GM21447 (cell line): Measurements from ENCODE around the gene MBP.

ENCODE experiments used
- ATAC-seq: cut with Tn5 transposase; IDR thresholded peaks from one replicate; pipeline ENCODE4 v1.9.1; 2021; ENCODE audit not compliant: unreplicated experiment

MBP gene

DNA sequence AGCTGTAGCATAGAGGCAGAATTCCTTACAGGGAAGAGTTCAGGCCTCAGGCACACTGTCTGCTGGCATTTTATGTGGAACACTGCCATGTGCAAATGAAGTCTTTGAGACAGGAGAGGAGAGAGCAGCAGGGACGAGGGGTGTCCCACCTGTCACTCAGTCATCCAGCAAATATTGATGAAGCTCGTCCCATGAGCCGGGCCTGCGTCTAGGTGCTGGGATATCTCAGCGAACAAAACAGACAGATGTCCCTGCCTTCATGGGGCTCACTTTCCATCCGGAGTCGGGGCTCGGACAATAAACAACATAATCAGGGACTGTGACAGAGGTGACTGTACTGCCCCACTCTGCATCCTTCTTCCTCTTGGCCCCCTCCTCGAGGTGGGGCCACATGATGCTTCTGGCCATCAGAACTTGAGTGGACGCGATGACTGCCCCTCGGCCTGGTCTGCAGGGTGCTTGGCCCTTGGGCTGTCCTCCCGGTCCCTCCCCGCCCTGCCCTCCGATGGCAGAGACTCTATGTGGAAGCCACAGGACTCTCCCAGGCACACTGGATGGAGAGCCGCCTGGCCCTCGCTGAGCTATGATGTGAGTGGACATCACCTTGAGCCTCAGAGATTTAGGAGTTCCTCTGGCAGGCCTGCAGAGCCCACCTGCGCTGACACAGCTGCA, 78.8 kb downstream of the MBP start:
- no peak for ATAC-seq

GRCh38 chr18:77052983-77053309, 79.6 kb downstream of the MBP start:
- ATAC-seq: no peak

GRCh38 chr18:77052297-77052982, 80.1 kb downstream of the MBP start:
- ATAC-seq: no peak

DNA sequence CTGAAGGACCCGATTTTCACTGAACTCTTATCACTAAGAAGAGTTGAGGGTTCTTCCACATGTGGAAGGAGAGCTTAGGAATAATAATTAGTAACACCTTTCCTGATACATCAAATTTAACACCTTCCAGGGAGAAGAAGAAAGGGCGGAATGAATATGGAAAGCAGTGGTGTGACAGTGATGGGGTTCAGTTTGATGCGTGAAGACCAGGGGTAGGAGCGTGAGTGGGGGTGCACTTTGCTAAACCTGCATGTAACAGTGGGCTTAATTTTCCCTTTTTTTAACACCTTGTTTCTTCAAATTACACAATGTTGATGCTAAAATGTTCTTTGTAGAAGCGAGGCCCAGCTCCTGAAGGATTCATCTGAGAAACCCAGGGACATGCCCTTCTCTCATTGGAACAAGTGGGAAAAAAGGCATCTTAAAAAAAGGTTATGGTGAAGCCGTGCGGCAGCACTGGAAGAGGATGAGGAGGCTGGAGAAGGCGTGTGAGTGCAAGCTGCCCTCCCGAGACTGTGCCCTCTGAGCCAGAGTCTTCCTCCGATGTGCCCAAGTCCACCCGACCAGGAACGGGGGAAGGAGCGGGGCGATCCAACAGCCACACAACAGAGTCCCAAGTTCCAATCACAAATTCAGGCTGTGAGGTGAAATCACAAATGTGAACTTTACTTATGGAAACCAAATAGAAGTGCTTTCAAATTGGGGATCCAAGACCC, 80.8 kb downstream of the MBP start:
- no peak for ATAC-seq

- ATAC-seq: no peak
Measured at GRCh38 chr18:77049938-77050337, 82.6 kb downstream of the MBP start.

DNA sequence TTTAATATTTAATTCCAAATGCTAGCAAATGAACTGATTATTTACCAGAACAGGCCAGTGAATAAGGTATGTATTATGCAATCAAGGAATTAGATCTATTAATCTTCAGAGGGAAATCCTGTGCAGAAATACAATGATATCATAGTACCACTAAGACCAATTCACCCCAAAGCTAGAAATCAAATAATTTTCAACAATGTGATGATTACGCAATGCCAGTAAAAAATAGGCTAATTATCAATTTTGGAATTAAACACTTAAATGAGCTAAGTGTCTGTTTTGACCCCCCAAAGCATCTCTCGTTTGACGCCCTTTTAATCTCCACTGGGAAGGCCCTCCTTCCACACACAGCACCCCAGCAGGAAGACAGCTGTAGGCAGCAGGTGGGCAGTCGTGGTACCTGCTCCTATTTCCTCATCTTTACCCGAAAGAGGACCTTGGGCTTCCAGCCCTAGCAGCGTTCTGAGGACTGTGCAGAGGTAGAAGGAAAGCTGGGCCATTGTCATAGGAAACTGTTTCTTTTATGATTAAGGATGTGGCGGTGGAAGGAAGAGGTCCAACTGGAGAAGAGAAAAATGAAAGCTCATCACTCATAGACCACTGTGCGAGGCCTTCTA, 84.7 kb downstream of the MBP start:
- ATAC-seq: no peak

- no peak for ATAC-seq
Measured at GRCh38 chr18:77046994-77047393, 85.6 kb downstream of the MBP start.

DNA sequence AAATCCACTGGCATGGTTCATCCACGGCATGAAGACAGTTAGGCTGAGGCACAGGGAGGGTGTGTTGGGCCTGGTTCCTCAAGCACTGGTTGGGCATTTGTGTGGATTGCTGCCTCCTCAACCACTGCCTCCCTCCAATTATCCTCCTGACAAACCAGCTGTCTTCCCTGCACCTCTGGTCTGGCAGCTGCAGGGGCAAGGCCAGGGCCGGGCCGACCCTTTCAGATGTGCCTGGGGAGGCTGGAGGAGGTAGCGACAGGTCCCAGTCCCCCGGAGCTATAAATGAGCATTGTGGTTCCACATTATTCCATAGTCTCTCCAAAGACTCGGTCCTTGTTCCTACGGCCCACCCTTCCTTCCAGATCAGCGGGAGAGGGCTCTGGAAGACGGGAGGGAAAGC, 86.2 kb downstream of the MBP start:
- no peak for ATAC-seq

DNA sequence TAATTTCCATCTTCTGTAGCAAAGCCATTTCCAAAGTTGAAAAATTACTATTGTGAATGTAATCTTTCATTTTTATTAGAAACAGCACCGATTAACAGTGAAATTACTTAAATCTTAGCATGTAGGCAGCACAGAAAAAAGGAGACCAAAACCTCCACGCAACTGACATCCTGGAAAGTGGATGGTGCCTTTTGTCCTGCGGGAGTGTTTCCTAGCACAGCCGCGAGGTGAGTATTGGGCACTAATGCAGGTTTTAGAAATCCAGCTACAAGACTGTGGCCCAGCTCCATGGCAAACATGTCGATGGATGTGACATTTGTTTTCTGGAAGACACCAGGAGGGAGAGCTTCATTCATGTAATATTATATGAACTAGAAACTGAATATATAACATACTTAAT, 86.9 kb downstream of the MBP start:
- ATAC-seq: no peak

DNA sequence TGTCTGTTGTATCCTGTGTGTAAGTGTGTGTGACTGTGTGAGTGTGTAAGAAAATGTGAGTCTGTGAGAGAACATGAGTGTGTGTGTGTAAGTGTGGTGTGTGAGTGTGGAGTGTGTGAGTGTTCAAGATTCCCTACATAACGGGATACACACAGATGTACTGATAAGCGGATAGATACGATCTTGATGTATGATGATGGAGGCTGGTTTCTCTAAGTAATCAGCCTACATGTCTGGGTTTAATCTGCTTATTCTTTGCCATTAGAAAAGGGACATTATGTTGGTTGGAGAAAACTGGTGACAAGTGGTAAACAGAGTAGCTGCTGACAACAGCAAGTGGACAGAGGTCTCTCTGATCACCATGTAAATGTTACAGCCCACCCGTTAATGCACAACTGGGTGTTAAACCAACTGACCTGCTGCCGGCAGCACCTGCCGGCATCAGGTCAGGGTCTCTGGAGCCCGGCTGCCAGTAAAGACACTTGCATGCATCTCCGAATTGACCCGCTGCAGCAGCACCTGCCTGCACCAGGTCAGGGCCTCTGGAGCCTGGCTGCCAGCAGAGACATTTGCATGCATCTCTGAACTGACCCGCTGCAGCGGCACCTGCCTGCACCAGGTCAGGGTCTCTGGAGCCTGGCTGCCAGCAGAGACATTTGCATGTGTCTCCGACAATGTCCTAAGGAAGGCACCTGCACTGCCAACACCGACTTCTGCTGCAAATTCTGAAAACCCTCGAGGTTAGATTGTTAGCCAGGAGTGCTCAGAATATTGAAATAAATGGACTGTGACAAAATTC, 87.5 kb downstream of the MBP start:
- no peak for ATAC-seq

DNA sequence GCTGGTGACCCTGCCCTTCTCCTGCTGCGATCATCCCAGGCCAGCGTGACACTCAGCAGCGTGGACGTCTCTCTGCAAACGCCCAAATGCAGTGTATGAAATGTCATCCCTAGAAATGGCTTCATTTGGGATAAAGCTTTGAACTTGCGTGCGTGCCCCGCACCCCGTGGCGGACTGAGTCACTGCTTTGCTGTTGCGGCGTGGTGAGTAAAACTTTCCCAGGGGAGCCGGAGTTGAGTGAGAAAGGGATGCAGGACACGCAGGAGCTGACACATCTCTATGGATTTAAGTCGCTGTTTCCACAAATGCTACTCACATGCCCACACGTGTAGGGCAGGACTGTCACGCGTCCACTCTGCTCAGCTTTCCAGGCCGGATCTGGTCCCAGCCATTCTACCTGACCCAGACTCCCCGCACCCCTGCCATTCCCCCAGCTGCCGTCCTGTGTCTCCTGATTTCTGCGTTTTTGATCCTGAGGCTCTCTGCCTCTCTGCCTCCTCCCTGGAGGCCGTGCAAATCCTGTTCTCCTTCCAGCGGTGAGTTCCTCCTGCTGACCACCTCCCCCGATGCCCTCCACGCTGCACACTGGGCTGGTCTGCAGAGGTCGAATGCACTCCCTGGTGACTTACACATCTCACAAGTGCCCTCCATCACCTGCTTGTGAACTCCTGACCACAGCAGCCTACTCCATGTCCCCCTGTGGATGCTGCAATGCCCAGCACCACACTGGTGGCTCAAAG, 88.9 kb downstream of the MBP start:
- ATAC-seq: no peak

DNA sequence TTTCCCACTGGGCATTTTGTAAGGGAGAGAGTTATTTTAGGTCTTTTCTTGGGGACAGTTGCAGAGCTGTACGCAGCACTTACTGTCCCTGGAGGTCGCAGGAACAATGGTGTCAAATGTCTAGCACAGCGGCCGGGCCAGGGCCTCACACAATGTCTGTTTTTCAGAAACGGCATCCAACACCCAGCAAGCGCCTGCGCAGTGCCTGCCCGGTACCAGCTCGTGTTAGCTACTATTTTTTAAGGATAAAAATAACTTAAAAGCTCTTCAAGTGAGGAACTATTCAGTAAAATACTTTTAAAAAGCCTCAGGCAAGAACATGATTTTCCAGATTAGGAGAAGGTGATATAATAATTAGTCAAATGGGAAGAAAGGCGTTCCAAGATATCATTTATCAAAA, 90.0 kb downstream of the MBP start:
- ATAC-seq: no peak

GRCh38 chr18:77039196-77040130, 93.1 kb downstream of the MBP start:
- no peak for ATAC-seq

GRCh38 chr18:77038182-77038858, 94.3 kb downstream of the MBP start:
- ATAC-seq: no peak

- ATAC-seq: no peak
Measured at GRCh38 chr18:77037567-77037966, 95.0 kb downstream of the MBP start.

DNA sequence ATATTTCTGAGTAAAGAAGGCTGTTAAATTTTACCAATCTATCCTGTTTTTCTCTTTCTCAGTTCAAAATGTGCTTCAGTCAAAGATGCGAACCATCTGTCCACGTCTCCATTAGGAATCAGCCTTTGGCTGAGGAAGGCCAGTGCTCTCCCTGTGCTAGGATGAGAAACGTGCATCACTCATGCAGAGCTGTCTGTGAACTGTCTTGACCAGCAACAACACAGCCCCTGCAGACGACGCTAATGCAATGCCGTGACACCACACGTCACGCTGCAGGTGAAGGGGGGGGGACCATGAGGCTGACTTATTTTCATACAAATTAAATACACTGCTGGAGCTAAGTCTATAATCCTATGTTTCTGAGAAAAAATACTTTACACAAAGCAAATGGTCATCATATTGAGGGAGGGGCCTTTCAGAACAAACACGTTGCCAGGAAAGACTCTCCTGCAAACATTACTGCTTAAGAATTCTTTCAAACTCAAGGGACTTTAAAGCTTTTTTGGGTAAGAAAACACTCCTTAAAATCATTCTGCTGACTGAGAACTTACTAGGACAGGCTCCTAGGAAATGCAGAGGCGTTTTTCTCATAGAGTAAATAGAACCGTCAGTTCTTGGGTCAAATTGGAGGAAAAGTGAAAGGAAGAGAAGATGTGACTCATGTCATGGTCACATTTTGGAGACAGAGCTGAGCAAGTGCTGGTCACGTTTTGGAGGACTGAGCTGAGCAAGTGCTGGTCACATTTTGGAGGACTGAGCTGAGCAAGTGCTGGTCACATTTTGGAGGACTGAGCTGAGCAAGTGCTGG, 97.0 kb downstream of the MBP start:
- no peak for ATAC-seq

DNA sequence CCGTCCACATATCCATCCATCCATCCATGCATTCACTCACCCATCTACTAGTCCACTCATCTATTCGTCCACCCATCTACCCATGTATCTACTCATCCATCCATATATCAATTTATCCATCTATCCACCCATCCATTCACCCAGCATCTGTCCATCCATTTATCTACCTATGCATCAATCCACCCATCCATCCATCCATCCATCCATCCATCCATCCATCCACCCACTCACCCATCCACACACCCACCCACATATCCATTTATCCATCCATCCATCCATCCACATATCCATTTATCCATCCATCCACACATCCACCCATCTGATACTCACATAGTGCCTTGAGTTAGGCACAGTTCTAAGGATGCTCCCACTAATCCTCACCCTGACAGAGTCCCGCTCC, 99.0 kb downstream of the MBP start:
- ATAC-seq: no peak

DNA sequence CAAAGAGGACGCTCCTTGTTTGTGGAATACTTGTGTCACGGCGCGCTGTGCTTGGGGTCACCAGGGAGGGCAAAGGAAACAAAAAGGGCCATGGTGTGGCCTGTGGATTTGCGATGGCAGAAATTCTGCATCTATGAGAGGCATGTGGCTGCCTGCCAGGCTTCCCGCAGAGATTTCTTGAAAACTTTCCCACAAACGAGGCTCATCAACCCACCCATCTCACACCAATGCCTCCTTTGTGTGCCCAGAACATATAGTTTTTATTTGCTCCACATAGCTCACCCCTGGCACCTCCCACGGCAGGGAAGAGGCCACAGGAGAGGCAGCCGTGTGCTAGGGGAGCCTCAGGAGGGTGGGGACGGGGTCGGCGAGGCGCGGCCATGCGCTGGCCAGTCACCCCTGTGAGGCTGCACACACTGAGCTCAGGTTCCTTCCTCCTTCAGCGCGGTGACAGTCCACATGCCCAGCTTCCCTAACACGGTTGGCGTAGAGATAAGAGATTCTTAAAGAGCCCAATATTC, 100.3 kb downstream of the MBP start:
- no peak for ATAC-seq
